IPS-15b (cell line): Measurements from ENCODE around the gene ARF3.

Experiments
- H3K27me3 ChIP-seq: one replicate; pipeline ENCODE4 v1.6.1; 2013; ENCODE audit warnings: low read length; ENCODE audit not compliant: control insufficient read depth, insufficient read depth
- H3K36me3 ChIP-seq: one replicate; pipeline ENCODE4 v1.6.1; 2013; ENCODE audit warnings: low read length; ENCODE audit not compliant: control insufficient read depth, insufficient read depth
- H3K4me1 ChIP-seq: one replicate; pipeline ENCODE4 v1.6.1; 2013; ENCODE audit warnings: mild to moderate bottlenecking, low read length; ENCODE audit not compliant: control insufficient read depth, insufficient read depth
- H3K4me3 ChIP-seq: one replicate; pipeline ENCODE4 v1.5.1; 2013; ENCODE audit warnings: low read depth, low read length
- H3K9ac ChIP-seq: one replicate; pipeline ENCODE4 v1.6.1; 2013; ENCODE audit warnings: low read depth, mild to moderate bottlenecking, low read length
- H3K9me3 ChIP-seq: one replicate; pipeline ENCODE4 v1.6.1; 2013; ENCODE audit warnings: mild to moderate bottlenecking, low read length; ENCODE audit not compliant: control insufficient read depth, insufficient read depth

The ARF3 gene

DNA sequence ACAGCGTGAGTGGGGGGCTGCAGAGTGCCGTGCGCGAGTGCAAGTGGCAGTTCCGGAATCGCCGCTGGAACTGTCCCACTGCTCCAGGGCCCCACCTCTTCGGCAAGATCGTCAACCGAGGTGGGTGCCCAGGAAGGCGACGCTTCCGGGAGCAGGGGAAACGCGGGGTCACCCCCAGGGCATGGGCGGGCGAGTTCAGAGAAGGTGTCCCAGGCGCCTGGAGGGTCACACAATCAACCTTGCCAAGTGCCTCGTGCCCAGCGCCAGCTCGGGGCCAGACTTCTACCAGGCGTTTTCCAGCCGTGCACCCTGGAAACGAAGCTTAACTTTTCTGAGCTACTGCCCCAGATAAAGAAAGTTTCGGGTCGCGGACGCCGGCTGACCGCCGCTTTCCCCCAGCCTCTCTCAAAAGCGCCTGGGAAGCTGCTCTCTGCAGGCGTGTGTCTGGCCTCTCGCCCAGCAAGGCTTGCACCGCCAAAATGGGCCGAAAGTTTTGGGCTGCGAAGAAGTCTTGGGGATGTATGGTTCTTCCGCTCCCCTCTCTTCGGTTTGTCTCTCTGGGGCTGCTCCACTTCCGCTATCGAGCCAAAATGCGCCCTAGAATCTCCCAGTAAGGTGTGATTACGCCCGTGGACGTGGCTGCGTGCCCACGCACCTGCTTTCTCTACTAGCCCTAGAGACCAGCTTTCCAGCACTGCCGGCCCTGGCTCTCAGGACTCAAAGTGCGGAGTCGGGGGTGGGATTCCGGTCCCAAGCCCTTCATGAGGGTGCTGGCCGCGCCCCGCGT is 22.5 kb upstream of the ARF3 start:
- no peaks in the 10 kb centered on the region for H3K36me3 ChIP-seq
- no peaks in the 10 kb centered on the region for H3K4me1 ChIP-seq
- H3K9me3 ChIP-seq = no peaks in the 10 kb centered on the region
- H3K4me3 ChIP-seq = peak overlapping the region; percentile 56
- H3K27me3 ChIP-seq = peaks cover 98% of the 10 kb centered on the region
- no peak overlapping the region for H3K9ac ChIP-seq

DNA sequence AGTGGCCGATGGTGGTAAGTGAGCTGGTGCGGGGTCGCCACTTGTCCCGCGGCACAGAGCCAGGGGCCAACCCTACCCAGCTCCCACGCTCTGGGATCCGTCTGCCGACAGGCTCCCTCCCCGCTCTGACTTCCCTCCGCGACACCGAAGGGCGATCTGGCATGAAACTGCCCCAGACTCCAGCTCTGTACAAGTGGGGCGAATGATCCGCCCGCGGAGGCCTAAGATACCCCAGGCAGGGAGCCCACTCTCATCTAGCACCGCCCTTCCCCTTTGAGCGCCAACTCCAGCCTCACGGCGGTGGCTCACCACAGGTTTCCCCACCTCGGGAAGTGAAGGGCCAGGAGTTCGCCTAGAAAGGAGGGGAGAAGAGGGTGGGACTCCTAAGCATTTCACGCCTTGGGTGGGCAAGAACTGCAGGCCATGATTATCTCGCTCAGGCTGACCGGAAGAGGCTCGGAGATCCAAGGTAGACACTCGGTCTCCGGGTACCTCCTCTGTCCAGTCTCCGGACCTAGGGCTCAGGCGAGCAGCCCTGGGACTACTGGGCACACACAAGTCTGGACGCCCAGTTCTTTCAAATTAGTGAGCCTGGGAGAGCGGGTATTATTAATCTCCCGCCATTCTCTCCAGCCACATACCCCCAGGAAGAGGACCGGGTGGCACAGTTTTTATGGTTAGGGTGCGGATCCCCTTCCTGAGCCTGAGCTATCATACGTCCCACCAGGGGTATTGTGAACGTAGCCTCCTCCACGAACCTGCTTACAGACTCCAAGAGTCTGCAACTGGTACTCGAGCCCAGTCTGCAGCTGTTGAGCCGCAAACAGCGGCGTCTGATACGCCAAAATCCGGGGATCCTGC is 21.7 kb upstream of the ARF3 start:
- no peaks in the 10 kb centered on the region for H3K36me3 ChIP-seq
- H3K27me3 ChIP-seq = peaks cover 98% of the 10 kb centered on the region
- peak overlapping the region; percentile 56 for H3K4me3 ChIP-seq
- H3K9ac ChIP-seq = no peak overlapping the region
- H3K4me1 ChIP-seq = no peaks in the 10 kb centered on the region
- H3K9me3 ChIP-seq = no peaks in the 10 kb centered on the region

DNA sequence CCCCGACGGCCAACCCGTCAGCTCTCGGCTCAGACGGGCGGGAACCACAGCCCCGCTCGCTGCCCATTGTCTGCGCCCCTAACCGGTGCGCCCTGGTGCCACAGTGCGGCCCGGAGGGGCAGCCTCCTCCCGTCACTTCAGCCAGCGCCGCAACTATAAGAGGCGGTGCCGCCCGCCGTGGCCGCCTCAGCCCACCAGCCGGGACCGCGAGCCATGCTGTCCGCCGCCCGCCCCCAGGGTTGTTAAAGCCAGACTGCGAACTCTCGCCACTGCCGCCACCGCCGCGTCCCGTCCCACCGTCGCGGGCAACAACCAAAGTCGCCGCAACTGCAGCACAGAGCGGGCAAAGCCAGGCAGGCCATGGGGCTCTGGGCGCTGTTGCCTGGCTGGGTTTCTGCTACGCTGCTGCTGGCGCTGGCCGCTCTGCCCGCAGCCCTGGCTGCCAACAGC is 21.0 kb upstream of the ARF3 start, which contains the start of gene WNT1:
WNT1 (plus strand) TSS at position 32 of the 450 bp plus-strand sequence; CDS start at position 361, 329 bp downstream.
- H3K4me3 ChIP-seq = peak within 1 kb of the TSS; percentile 56
- no peak within 1 kb of the TSS for H3K9ac ChIP-seq
- peaks cover 98% of the 10 kb centered on the region for H3K27me3 ChIP-seq
- no peaks in the 10 kb centered on the region for H3K9me3 ChIP-seq
- no peaks in the 10 kb centered on the region for H3K36me3 ChIP-seq
- no peaks in the 10 kb centered on the region for H3K4me1 ChIP-seq

GRCh38 chr12:48977290-48978281 is 20.3 kb upstream of the ARF3 start:
- Histone ChIP-seq H3K4me3 (peak overlapping the region; percentile 56), H3K9ac (no peak overlapping the region), H3K27me3 (peaks cover 99% of the 10 kb centered on the region), H3K36me3 (no peaks in the 10 kb centered on the region), H3K9me3 (no peaks in the 10 kb centered on the region), H3K4me1 (no peaks in the 10 kb centered on the region)

DNA sequence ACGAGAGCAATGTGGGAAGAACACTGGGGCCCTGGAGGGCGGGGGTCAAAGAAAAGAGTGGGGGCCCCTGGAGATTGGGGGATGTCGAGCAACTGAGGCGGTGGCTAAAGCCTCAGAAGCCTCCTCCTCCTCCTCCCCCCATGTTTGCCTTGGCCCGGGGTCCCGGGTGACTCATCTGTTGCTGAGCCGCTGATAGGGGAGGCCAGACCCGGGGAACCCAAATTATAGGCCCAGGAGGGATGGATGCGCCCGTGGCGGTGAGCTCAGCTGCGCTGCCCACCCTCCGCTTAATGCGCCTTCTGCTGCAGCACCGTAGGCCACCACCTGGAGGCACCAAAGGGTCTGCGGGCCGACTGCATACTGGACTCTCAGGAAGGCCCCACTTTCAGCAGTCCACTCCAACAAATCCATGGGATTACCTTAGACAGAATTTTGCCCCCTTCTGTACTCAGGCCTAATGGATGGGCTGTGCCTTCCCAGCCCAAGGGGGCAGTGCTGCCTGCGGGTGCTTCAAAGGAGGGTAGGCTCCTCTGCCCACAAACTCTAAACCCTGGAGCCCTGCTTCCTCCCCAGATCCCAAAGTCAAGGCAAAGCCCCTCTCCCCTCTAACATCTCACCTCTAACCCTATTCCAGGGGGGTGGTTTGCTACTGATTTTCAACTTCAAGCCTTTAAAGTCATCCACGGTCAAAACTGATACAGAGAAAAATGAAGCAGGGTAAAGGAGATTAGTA is 16.8 kb upstream of the ARF3 start:
- H3K27me3 ChIP-seq = peaks cover 99% of the 10 kb centered on the region

GRCh38 chr12:48973531-48973930 is 16.2 kb upstream of the ARF3 start:
- Histone ChIP-seq H3K9ac (no peak overlapping the region), H3K4me3 (peak overlapping the region; percentile 13)

More for the DNA sequence above, 16.8 kb upstream of the ARF3 start:
- H3K4me1 ChIP-seq = peaks cover 11% of the 10 kb centered on the region
- H3K4me3 ChIP-seq = peak overlapping the region; percentile 35
- H3K36me3 ChIP-seq = no peaks in the 10 kb centered on the region
- no peak overlapping the region for H3K9ac ChIP-seq
- no peaks in the 10 kb centered on the region for H3K9me3 ChIP-seq

GRCh38 chr12:48972952-48973483 is 15.7 kb upstream of the ARF3 start:
- H3K9ac ChIP-seq = no peak overlapping the region
- H3K4me1 ChIP-seq = peaks cover 16% of the 10 kb centered on the region
- peak overlapping the region; percentile 13 for H3K4me3 ChIP-seq
- H3K27me3 ChIP-seq = peaks cover 94% of the 10 kb centered on the region
- no peaks in the 10 kb centered on the region for H3K9me3 ChIP-seq
- H3K36me3 ChIP-seq = no peaks in the 10 kb centered on the region

More at GRCh38 chr12:48973531-48973930, 16.2 kb upstream of the ARF3 start:
- no peaks in the 10 kb centered on the region for H3K9me3 ChIP-seq
- H3K4me1 ChIP-seq = peaks cover 11% of the 10 kb centered on the region
- peaks cover 97% of the 10 kb centered on the region for H3K27me3 ChIP-seq
- H3K36me3 ChIP-seq = no peaks in the 10 kb centered on the region

GRCh38 chr12:48972213-48972951 is 15.1 kb upstream of the ARF3 start:
- H3K9me3 ChIP-seq = no peaks in the 10 kb centered on the region
- peak overlapping the region; percentile 56 for H3K4me3 ChIP-seq
- no peaks in the 10 kb centered on the region for H3K36me3 ChIP-seq
- no peak overlapping the region for H3K9ac ChIP-seq
- peaks cover 93% of the 10 kb centered on the region for H3K27me3 ChIP-seq
- peaks cover 20% of the 10 kb centered on the region for H3K4me1 ChIP-seq

GRCh38 chr12:48970702-48971334 is 13.5 kb upstream of the ARF3 start:
- H3K4me3 ChIP-seq = peak overlapping the region; percentile 56
- no peaks in the 10 kb centered on the region for H3K9me3 ChIP-seq
- no peak overlapping the region for H3K9ac ChIP-seq
- H3K27me3 ChIP-seq = peaks cover 83% of the 10 kb centered on the region
- H3K4me1 ChIP-seq = peaks cover 25% of the 10 kb centered on the region
- no peaks in the 10 kb centered on the region for H3K36me3 ChIP-seq
